ENCODE data around the gene KIF22.

Gene KIF22

GRCh38 chr16:29843931-29844330 lies 53.4 kb downstream of the KIF22 start:
- no peak for DNase-seq

DNA sequence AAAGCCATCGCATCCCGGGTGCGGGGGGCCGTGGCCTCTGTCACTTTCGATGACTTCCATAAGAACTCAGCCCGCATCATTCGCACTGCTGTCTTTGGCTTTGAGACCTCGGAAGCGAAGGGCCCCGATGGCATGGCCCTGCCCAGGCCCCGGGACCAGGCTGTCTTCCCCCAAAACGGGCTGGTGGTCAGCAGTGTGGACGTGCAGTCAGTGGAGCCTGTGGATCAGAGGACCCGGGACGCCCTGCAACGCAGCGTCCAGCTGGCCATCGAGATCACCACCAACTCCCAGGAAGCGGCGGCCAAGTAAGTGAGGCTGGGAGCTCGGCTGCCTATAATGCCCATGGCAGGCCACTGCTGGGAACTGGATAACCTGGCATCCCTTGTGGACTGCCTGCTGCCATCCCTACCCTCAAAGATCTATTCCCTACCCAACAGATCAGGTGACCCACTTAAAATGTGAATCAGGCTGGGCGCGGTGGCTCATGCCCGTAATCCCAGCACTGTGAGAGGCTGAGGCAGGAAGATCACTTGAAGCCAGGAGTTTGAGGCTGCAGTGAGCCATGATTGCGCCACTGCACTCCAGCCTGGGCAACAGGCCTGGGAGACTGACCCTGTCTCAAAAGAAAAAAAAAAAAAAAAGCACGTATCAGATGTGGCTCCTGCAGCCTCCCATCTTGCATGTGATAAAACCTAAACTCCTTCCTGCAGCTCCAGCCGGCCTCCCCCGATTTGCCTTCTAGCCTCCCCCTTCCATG lies 54.2 kb downstream of the KIF22 start:
- no peak for DNase-seq

GRCh38 chr16:29845656-29846055 lies 55.1 kb downstream of the KIF22 start:
- no peak for DNase-seq

DNA sequence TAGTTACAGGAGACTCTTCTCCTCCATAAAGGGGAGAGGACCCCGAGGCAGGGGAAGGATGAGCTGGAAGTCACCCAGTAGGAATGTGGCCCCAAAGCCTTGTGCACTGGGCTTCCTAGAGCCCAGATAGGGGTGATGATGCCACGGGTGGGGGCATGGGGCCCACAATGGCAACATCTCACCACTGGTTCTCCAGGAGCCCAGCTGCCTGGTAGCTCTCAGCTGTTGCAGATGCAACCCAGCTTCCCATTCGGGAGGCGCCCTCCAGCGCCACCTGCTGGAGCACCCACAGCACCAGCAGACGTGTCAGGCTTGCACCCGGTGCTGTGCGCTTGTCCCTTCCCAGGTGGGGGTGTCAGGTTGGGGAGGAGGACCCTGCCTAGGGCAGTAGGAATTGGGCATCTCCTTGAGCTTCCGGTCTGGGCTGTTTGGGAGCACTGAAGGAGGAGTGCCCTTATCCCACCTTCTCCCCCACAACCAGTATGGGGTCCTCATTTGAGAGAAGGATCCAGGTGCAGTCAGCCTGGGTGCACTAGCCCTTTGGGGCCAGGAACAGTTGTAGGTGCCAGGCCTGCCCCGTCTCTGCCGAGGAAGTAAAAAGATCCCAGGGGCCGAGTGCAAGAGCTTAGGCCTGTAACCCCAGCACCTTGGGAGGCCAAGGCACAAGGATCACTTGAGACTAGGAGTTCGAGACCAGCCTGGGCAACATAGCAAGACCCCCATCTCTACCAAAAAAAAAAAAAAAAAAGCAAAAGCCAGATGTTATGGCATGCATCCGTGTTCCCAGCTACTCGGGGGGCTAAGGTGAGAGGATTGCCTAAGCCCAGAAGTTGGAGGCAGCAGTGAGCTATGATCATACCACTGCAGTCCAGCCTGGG lies 58.1 kb downstream of the KIF22 start:
- DNase-seq, result peak; percentile 78

DNA sequence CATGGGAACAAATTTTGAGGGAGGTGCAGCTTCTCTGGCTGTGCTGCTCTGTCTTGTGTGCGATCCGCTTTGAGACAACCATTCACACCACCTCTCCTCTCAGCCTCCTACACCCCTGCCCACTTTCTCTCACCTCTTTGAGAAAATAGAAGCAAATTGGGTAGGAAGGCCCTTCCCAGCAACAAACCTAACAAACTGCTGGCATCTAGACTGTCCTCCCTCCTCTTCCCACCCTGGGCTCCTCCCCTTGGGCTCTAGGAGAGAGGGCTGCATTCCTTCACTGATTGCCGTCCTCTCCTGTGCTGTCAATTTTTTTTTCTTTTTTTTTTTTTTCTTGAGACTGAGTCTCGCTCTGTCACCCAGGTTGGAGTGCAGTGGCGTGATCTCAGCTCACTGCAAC lies 59.0 kb downstream of the KIF22 start:
- DNase-seq, result no peak

- no peak for DNase-seq
Observed at GRCh38 chr16:29850998-29851397, 60.4 kb downstream of the KIF22 start.

DNA sequence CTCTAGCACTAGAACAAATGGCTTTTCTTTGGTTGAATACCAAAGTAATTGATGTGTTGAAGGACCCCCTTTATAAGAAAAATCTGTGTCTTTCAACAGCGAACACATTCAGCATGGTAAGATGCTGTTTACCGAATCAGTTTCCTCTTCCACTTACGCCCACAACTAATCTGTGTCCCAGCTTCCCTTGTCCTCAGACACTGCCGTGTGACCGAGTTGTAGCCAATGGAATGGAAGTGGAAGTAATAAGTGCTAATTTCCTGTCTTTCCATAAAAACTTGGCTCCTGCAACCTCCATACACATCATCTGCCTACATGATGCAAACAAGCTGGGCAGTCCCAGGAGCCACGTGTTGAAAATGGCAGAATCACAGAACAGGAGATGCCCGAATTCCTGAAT lies 62.1 kb downstream of the KIF22 start:
- no peak for DNase-seq

DNA sequence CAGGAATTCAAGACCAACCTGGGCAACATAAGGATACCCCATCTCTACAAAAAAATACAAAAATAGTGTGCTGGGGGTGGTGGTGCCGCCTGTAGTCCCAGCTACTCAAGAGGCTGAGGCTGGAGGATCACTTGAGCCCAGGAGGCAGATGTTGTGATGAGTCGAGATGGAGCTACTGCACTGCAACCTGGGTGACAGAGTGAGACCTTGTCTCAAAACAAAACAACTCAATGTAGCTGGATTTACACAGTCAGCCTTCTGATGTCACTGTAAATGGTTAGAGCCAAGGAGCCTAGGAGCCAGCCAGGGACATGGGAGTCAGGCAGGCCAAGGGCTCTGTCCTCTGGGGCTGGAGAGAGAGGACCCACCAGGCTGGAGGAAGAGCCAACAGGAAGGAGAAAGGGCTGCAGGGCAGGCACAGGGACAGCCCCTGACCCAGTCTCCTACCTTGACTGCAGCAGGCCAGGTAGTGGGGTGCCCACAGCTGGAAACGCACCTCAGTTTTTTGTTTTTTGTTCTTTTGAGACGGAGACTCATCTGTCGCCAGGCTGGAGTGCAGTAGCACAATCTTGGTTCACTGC lies 64.1 kb downstream of the KIF22 start:
- DNase-seq, result peak; percentile 14
